Measurements from ENCODE around the gene GRHL3.

The GRHL3 gene

GRCh38 chr1:24344090-24344742 is 25.1 kb downstream of the GRHL3 start:
- no peak for FAIRE-seq

GRCh38 chr1:24345334-24345733 is 26.2 kb downstream of the GRHL3 start:
- no peak for FAIRE-seq

DNA sequence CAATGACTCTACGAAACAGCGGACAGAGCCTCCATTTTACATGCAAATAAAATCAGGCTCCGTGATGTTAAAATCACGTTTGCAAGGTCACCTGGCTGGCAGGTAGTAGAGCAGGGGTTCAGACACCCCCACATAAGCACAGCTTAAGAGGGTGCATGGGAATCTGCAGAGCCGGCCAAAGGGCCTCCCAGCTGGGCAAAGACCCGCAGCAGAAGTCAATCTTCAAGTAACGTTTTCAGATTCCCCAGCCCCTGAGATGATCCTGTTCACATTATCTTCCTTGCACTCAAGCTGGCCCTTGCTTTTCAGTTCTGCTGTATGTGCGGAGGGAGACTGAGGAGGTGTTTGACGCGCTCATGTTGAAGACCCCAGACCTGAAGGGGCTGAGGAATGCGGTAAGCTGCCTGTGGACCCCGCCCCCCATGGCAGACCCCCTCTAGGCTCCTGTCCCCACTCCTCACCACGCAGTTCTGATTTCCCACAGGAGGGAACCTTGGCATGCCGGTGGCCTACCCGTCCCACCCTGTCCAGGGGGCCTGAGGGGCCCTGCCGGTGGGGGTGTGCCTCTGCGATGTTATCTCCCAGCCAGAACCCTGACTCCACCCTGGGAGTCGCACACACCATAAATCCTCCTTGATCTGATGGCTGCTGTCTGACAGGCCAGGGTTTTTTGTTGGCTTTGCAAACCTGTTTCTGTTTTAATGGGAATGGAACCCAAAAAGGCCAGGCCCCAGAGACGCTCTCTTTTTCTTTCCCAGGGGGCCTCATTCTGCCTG is 28.2 kb downstream of the GRHL3 start:
- no peak for FAIRE-seq

DNA sequence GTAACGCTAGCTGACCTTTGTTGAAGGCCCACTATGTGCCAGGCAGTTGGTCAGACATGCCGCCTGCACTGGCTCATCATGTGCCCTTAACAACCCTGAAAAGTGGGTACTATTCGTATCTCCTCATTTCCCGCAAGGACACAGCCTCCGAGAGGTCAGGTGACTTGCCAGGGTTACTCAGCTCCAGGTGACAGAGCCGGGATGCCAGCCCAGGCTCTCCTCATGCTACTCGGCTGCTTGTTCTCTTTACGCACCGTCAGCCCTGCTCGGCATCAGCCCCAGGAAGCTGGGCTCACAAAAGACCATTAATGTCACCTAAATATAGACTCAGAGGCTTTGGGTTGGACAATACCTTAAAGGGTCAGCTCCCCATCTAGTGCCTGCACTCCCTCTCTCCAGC is 29.0 kb downstream of the GRHL3 start:
- FAIRE-seq = no peak

- FAIRE-seq = no peak
Observed at GRCh38 chr1:24349891-24350290, 30.7 kb downstream of the GRHL3 start.

GRCh38 chr1:24351247-24351646 is 32.1 kb downstream of the GRHL3 start:
- FAIRE-seq = no peak

GRCh38 chr1:24351918-24352627 is 32.9 kb downstream of the GRHL3 start:
- no peak for FAIRE-seq

DNA sequence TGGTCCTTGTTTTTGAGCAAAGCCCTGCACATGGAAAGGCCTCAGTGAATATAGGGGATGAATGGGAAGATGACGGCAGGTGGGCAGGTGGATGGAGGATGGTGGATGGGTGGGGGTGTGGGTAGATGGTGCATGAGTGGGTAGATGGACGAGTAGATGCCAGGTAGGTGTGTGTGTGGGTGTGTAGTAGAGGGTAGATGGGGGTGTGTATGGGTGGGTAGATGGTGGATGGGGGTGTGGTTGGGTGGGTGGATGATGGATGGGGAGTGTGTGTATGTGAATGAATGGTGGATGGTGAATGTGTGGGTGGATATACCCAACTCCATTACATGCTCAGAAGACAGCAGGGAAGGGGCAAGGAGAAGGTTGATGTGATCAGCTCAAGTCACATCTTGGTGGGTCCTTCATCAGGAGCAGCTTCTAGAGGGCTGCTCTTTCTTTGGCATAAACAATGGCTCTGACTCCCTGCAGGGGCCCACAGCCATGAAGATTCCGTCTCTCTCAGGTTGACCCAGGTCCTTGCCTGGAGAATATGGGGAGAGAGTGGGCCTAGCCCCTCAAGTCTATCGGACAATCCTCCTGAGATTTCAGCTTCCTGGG is 34.2 kb downstream of the GRHL3 start:
- FAIRE-seq = no peak

DNA sequence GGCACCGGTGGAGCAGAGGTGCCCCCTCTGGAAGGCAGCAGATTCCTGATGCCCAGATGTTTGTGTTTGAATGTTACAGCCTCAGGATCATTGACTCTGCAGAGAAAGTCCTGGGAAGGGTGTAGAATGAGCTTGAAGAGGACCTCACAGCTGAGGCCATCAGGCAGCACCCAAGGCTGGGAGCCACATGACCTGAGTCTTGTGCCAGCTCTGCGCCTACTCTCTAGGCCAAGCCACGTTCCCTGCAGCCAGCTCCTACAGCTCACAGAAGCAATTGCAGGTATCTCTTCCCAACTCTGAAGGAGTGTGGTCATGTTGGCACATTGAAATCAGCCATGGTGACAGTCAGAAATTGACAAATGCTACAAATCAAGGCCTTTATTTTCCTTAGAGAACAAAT is 36.3 kb downstream of the GRHL3 start:
- FAIRE-seq = no peak

DNA sequence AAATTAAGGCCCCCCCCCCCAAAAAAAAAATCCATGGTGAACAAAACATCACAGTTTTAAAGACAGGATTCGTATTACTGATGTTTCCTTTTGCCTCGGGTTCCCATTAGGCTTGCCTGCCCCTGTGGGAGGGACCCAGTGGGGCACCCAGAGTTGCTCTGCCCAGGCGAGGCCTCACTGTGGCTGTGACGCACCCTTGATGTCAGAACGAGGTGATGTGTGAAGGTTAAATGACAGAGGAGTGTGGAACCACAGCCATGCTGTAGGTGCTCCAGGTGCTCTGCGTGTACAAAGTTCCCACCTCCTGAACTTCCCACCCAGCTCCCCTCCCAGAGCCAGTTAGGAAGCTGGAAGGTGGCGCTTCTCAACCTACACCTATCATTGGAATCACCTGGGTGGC is 37.9 kb downstream of the GRHL3 start:
- FAIRE-seq = no peak

DNA sequence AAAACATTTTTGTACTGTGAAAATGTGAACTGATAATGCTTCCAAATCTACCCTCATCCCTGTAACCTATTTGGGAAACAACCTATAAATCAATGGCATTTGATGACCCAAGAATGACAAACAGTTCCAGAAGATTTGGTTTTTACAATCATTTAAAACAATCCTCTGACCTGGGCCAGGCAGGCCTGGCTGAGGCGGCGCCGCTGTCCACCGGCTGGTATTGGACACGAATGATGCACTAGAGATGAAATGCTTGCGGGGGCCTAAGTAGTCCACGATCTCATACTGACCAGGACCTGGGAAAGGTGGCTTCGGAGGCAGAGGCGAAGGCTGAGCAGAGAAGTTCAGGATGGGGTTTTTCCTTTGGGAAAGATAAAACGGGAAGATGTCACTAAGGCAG is 41.5 kb downstream of the GRHL3 start:
- no peak for FAIRE-seq

GRCh38 chr1:24361811-24362210 is 42.7 kb downstream of the GRHL3 start:
- FAIRE-seq = no peak

DNA sequence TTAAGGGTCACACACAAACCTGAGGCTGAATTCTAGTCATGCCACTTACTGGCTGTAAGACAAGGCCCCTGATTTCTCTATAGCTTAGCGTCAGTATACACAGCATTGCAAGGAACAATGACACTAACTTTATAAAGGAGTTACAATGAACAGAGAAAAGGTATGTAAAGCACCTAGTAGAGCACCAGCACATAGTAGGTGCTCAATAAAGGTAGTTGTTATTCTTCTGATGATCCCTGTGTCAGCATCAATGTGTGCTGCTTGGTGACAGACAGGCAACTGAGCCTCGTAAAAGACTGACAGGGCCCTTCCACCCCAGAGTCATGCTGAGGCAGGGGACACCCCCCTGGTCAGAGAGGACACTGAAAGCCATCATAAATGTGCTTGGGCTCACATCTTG is 43.2 kb downstream of the GRHL3 start:
- no peak for FAIRE-seq

GRCh38 chr1:24362982-24363614 is 43.9 kb downstream of the GRHL3 start:
- no peak for FAIRE-seq

- no peak for FAIRE-seq
Observed at GRCh38 chr1:24363994-24364393, 44.8 kb downstream of the GRHL3 start.

- FAIRE-seq = no peak
Observed at GRCh38 chr1:24364605-24364974, 45.4 kb downstream of the GRHL3 start.

GRCh38 chr1:24364975-24365678 is 46.0 kb downstream of the GRHL3 start:
- no peak for FAIRE-seq

GRCh38 chr1:24366707-24367106 is 47.5 kb downstream of the GRHL3 start:
- FAIRE-seq = no peak

- no peak for FAIRE-seq
Observed at GRCh38 chr1:24369199-24369598, 50.0 kb downstream of the GRHL3 start.

- no peak for FAIRE-seq
Observed at GRCh38 chr1:24369801-24370200, 50.6 kb downstream of the GRHL3 start.

DNA sequence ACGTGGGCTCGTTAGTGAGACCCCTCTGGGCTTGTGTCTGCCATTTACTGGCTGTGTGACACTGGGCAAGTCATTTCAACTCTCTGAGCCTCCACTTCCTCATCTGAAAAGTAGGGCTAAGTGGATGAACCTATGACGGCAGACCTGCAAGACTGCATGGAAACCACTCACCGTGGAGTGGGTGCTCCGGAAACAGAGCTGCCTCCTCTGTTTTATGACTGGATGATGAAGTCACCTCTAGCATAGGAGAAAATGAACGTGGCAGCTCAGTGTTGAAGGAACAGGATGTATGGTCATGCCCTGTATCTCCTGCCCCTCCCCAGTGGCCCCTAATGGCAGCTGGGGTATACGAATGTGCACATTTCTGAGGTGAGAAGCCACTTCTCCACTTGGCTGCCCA is 53.9 kb downstream of the GRHL3 start:
- no peak for FAIRE-seq

- FAIRE-seq = no peak
Observed at GRCh38 chr1:24373710-24374109, 54.6 kb downstream of the GRHL3 start.
